Body of pancreas (tissue), 4 donors: Measurements from ENCODE around the gene PRRX1.

Source experiments
- CTCF ChIP-seq, 7 experiments: fragments of 450-650 bp in 4 of 7; fragments of 200-600 bp in 3 of 7; sonication (generic) in 3 of 7; IDR thresholded peaks; one replicate each; pipeline ENCODE4 v1.5.1; 2016 to 2019; ENCODE audit warnings: antibody characterized with exemption in 7 of 7
- POLR2A ChIP-seq, 3 donors: fragments of 450-650 bp; IDR thresholded peaks; one replicate each; pipeline ENCODE4 v1.6.1; 2016; ENCODE audit warnings: antibody characterized with exemption in 3 of 3, mild to moderate bottlenecking in 2 of 3

GRCh38 chr1:170730438-170730837 is 66.5 kb downstream of the PRRX1 start:
- TF ChIP-seq CTCF (IDR thresholded peaks at IDR 0.05) (no peak), POLR2A (IDR thresholded peaks at IDR 0.05) (no peak)
